Activated effector memory CD4-positive, alpha-beta T cell treated with anti-CD3 and anti-CD28 coated beads, Interleukin-2, amount 50 U/mL, for 16 hours (primary cell): ENCODE results near the gene PCDHB14.
A peak's percentile ranks its signal among the peaks of the same experiment; 100 is the strongest.
"Not testable (repeated sequence)": the region's sequence is repeated elsewhere in the genome, so short reads cannot be mapped to it uniquely, and the experiment has no call there.

Source experiments
- DNase-seq: peaks from one replicate; pipeline ENCODE4 v3.0.0-alpha.2; 2020

The PCDHB14 gene

DNA sequence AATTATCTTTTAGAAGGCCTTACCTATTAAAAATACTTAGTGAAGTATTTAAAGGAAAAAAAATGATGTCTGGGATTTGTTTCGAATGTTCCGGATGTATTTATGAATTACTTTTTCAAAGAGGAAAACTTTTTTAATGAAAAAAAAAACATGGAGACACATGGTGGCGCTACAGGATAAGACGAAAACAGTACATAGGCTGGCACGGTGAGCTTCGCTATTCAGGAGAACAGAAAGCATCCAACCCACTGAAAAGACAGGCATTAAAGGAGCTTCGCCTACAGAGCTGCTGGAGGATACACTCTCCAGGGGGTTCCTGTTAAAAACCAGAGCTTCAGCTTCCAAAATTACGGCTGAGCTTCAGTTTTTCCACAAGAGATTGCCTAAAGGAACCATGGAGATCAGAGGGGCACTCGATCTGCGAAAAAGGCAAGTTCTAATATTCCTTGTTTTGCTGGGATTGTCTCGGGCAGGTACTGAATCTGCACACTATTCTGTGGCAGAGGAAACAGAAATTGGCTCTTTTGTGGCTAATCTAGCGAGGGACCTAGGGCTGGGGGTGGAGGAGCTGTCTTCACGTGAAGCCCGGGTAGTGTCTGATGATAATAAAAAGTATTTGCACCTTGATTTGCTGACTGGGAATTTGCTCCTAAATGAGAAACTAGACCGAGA is at the start of gene PCDHB14:
PCDHB14 (plus strand) TSS at position 232 of the 672 bp plus-strand sequence; CDS start at position 395, 163 bp downstream.
- no peak for DNase-seq

DNA sequence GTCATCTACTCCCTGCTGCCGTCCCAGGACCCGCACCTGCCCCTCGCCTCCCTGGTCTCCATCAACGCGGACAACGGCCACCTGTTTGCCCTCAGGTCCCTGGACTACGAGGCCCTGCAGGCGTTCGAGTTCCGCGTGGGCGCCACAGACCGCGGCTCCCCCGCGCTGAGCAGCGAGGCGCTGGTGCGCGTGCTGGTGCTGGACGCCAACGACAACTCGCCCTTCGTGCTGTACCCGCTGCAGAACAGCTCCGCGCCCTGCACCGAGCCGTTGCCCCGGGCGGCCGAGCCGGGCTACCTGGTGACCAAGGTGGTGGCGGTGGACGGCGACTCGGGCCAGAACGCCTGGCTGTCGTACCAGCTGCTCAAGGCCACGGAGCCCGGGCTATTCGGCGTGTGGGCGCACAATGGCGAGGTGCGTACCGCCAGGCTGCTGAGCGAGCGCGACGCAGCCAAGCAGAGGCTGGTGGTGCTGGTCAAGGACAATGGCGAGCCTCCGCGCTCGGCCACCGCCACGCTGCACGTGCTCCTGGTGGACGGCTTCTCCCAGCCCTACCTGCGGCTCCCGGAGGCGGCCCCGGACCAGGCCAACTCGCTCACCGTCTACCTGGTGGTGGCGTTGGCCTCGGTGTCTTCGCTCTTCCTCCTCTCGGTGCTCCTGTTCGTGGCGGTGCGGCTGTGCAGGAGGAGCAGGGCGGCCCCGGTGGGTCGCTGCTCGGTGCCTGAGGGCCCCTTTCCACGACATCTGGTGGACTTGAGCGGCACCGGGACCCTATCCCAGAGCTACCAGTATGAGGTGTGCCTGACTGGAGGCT is 48.6 kb upstream of the PCDHB14 start:
- DNase-seq = not testable (repeated sequence)

DNA sequence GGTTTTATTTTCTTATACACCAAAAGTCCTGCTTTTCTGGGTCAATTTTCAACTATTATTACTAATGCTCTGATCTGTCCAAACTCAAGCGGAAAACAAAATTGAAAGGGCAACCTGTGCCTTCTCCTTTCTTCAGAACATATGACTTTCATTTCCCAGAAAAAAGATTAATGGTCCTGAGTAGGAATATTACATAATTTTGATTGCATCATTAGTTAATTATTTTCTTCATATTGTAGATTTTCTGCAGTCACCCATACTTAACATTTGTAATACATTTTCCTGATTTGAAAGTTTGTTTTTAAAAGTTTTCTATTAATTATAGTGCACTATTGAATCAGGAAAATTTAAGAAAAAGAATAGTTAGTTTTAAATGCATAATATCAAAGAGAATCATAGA is 47.2 kb upstream of the PCDHB14 start:
- DNase-seq = no peak

DNA sequence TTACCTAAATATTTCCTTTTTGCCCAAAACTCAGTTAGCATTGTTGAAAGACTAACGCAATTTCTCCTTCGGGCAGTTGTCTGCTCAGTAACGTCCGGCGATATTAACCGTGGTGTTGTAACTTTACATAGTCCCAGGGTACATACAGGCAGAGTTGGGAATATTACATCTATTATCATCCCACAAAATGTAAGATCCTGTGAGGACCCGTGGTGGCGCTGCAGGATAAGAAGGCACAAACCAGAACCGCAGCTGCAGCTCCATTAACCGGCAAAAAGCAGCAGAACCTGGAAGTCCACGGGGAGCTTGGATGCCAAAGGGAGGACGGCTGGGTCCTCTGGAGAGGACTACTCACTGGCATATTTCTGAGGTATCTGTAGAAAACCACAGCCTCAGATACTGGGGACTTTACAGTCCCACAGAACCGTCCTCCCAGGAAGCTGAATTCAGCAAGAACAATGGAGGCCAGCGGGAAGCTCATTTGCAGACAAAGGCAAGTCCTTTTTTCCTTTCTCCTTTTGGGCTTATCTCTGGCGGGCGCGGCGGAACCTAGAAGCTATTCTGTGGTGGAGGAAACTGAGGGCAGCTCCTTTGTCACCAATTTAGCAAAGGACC is 45.5 kb upstream of the PCDHB14 start, which contains the start of gene PCDHB8:
PCDHB8 (plus strand) TSS at position 214 of the 615 bp plus-strand sequence; CDS start at position 459, 245 bp downstream.
- DNase-seq = not testable (repeated sequence)

DNA sequence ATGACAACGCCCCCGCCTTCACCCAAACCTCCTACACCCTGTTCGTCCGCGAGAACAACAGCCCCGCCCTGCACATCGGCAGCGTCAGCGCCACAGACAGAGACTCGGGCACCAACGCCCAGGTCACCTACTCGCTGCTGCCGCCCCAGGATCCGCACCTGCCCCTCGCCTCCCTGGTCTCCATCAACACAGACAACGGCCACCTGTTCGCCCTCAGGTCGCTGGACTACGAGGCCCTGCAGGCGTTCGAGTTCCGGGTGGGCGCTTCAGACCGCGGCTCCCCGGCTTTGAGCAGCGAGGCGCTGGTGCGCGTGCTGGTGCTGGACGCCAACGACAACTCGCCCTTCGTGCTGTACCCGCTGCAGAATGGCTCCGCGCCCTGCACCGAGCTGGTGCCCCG is 43.8 kb upstream of the PCDHB14 start:
- DNase-seq = not testable (repeated sequence)

DNA sequence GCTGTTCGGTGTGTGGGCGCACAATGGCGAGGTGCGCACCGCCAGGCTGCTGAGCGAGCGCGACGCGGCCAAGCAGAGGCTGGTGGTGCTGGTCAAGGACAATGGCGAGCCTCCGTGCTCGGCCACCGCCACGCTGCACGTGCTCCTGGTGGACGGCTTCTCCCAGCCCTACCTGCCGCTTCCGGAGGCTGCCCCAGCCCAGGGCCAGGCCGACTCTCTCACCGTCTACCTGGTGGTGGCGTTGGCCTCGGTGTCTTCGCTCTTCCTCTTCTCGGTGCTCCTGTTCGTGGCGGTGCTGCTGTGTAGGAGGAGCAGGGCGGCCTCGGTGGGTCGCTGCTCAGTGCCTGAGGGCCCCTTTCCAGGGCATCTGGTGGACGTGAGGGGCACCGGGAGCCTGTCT is 43.3 kb upstream of the PCDHB14 start:
- DNase-seq = not testable (repeated sequence)

DNA sequence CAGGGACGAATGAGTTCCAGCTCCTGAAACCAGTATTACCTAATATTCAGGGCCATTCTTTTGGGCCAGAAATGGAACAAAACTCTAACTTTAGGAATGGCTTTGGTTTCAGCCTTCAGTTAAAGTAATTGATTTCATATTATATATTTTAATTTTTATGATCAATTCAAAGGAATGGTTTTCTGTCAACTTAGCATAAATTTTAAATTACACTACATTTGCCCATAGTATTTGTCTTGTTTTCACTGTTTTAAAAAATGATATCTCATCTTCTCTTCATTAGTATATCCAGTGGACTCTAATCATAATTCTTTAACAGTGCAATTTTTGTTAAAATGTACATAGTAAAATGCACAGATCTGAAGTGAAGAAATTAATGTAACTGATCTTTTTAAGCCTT is 42.8 kb upstream of the PCDHB14 start:
- DNase-seq = no peak

DNA sequence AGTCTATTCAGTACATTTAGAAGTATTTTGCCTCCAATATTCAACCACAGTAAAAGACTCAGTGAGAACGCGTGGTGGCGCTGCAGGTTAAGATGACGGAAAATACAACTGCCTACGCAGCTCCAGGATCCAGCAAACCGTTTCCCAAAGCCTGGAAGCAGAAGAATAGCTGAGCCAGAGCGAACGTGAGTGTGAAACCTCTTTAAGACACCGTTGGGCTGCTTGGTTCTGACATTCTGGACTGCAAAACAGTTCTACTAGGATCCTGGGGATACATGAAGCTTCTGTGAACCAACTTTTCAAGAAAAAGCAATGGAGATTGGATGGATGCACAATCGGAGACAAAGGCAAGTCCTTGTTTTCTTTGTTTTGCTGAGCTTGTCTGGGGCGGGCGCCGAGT is 40.9 kb upstream of the PCDHB14 start, which contains the start of gene PCDHB16:
PCDHB16 (plus strand) TSS at position 140 of the 400 bp plus-strand sequence; CDS start at position 313, 173 bp downstream.
- no peak for DNase-seq

DNA sequence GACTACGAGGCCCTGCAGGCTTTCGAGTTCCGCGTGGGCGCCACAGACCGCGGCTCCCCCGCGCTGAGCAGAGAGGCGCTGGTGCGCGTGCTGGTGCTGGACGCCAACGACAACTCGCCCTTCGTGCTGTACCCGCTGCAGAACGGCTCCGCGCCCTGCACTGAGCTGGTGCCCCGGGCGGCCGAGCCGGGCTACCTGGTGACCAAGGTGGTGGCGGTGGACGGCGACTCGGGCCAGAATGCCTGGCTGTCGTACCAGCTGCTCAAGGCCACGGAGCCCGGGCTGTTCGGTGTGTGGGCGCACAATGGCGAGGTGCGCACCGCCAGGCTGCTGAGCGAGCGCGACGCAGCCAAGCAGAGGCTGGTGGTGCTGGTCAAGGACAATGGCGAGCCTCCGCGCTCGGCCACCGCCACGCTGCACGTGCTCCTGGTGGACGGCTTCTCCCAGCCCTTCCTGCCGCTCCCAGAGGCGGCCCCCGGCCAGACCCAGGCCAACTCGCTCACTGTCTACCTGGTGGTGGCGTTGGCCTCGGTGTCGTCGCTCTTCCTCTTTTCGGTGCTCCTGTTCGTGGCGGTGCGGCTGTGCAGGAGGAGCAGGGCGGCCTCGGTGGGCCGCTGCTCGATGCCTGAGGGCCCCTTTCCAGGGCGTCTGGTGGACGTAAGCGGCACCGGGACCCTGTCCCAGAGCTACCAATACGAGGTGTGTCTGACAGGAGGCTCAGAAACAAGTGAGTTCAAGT is 38.9 kb upstream of the PCDHB14 start:
- DNase-seq = not testable (repeated sequence)

DNA sequence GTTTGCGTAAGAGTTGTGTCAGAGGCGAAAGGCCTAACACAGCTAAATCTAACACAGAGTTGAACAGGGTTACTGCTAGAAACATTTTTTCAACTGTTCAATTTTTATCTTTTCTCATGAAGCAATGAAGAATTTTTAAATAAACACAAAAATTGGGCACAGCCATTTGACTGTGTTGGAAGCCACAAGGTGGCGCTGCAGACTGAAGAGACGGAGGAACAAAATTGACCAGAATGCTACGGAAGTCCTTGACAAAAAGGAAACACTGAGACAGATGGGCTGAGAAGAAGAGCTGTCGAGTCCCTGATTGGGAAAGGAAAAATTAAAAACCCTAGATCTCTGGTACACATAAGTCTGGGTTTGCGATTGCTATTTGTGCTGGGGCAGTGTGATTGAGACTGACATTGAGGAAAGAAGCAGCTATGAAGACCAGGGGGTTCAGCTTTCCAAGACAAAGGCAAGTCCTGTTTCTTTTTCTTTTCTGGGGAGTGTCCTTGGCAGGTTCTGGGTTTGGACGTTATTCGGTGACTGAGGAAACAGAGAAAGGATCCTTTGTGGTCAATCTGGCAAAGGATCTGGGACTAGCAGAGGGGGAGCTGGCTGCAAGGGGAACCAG is 36.1 kb upstream of the PCDHB14 start, which contains the start of gene PCDHB9:
PCDHB9 (plus strand) TSS at position 265 of the 616 bp plus-strand sequence; CDS start at position 423, 158 bp downstream.
- peak; percentile 77 for DNase-seq

DNA sequence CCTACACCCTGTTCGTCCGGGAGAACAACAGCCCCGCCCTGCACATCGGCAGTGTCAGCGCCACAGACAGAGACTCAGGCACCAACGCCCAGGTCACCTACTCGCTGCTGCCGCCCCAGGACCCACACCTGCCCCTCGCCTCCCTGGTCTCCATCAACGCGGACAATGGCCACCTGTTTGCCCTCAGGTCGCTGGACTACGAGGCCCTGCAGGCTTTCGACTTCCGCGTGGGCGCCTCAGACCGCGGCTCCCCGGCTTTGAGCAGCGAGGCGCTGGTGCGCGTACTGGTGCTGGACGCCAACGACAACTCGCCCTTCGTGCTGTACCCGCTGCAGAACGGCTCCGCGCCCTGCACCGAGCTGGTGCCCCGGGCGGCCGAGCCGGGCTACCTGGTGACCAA is 34.5 kb upstream of the PCDHB14 start:
- not testable (repeated sequence) for DNase-seq

DNA sequence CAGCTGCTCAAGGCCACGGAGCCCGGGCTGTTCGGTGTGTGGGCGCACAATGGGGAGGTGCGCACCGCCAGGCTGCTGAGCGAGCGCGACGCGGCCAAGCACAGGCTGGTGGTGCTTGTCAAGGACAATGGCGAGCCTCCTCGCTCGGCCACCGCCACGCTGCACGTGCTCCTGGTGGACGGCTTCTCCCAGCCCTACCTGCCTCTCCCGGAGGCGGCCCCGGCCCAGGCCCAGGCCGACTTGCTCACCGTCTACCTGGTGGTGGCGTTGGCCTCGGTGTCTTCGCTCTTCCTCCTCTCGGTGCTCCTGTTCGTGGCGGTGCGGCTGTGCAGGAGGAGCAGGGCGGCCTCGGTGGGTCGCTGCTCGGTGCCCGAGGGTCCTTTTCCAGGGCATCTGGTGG is 34.0 kb upstream of the PCDHB14 start:
- not testable (repeated sequence) for DNase-seq

DNA sequence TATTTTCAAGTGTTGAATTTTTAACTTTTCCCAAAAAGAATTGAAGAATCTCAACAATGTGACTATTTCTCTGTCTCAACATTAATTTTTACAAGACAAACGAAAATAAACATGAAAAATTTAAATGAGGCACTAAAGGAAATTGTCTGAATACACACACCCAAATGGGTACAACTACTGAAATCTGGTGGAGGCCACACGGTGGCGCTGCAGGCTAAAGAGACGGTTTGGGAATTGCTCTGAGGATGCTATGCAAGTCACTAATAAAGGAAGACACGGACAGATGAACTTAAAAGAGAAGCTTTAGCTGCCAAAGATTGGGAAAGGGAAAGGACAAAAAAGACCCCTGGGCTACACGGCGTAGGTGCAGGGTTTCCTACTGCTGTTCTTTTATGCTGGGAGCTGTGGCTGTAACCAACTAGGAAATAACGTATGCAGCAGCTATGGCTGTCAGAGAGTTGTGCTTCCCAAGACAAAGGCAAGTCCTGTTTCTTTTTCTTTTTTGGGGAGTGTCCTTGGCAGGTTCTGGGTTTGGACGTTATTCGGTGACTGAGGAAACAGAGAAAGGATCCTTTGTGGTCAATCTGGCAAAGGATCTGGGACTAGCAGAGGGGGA is 30.9 kb upstream of the PCDHB14 start, which contains the start of gene PCDHB10:
PCDHB10 (plus strand) TSS at position 244 of the 616 bp plus-strand sequence; CDS start at position 444, 200 bp downstream.
- DNase-seq = peak; percentile 72

DNA sequence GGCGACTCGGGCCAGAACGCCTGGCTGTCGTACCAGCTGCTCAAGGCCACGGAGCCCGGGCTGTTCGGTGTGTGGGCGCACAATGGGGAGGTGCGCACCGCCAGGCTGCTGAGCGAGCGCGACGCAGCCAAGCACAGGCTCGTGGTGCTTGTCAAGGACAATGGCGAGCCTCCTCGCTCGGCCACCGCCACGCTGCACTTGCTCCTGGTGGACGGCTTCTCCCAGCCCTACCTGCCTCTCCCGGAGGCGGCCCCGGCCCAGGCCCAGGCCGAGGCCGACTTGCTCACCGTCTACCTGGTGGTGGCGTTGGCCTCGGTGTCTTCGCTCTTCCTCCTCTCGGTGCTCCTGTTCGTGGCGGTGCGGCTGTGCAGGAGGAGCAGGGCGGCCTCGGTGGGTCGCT is 28.8 kb upstream of the PCDHB14 start:
- not testable (repeated sequence) for DNase-seq

DNA sequence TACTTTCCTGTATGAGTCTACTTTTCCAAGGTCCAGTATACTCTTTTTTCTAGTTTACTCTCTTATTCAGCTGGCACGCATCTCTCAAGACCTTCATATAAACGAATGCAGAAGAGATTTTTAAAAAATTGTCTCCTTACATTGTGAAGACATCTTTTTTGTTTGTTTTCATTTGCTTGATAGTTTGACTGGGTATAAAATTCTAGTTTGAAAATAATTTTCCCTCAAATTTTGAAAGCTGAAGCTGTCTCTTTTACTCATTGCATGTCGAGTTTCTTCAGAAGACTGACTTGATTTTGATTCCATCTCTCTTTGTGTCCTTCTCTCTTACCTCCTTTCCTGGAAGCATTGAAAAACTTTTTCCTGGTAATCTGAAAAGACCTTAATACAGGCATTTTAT is 26.8 kb upstream of the PCDHB14 start:
- no peak for DNase-seq

DNA sequence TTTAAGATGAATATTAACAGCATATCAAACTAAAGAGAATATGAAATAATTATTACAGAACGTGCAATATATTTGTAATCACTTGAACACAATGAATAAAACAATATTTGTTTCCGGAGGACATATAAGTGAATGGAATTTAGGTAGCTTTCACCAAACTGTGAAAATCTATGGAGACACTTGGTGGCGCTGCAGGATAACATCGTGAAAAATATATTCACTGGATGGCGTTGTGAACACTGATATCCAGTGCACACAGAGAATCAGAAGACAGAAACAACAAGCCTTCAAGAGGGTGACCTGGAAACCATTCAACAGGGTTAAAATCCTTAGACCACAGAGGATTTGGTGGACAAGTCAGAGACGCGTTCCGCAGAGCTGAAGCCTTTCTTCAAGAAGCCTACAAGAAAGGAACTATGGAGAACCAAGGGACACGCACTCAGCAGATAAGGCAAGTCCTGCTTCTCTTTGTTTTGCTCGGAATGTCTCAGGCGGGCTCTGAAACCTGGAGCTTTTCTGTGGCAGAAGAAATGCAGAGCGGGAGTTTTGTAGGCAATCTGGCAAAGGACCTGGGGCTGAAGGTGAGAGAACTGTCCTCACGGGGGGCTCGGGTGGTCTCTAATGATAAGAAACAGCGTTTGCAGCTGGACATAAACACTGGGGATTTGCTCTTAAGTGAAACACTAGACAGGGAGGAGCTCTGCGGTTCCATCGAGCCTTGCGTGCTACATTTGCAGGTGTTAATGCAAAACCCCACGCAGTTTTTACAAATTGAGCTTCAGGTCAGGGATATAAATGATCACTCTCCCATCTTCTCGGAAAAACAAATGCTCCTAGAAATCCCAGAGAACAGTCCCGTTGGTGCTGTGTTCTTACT is 23.5 kb upstream of the PCDHB14 start, which contains the start of gene PCDHB11:
PCDHB11 (plus strand) TSS at position 269 of the 877 bp plus-strand sequence; CDS start at position 417, 148 bp downstream.
- DNase-seq = no peak

DNA sequence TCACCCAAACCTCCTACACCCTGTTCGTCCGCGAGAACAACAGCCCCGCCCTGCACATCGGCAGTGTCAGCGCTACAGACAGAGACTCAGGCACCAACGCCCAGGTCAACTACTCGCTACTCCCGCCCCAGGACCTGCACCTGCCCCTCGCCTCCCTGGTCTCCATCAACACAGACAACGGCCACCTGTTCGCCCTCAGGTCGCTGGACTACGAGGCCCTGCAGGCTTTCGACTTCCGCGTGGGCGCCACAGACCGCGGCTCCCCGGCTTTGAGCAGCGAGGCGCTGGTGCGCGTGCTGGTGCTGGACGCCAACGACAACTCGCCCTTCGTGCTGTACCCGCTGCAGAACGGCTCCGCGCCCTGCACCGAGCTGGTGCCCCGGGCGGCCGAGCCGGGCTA is 22.0 kb upstream of the PCDHB14 start:
- not testable (repeated sequence) for DNase-seq

DNA sequence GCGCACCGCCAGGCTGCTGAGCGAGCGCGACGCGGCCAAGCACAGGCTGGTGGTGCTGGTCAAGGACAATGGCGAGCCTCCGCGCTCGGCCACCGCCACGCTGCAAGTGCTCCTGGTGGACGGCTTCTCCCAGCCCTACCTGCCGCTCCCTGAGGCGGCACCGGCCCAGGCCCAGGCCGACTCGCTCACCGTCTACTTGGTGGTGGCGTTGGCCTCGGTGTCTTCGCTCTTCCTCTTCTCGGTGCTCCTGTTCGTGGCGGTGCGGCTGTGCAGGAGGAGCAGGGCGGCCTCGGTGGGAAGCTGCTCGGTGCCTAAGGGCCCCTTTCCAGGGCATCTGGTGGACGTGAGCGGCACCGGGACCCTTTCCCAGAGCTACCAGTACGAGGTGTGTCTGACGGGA is 21.5 kb upstream of the PCDHB14 start:
- not testable (repeated sequence) for DNase-seq

DNA sequence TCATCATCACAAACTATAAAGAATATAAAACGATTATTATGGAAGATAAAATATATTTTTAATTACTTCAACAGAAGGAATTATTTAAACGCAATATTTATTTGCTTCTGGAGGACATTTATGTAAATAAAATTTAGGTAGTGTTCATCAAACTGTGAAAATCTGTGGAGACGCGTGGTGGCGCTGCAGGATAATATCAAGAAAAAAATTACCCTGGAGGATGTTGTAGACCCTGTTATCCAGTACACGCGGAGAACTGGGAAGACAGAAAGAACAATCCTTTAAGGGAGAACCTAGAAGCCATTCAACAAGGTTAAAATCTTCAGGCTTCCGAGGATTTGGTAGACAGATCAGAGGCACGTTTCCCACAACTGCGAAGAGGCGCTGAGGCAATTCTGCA is 14.7 kb upstream of the PCDHB14 start, which contains the start of gene PCDHB12:
PCDHB12 (plus strand) TSS at position 242 of the 400 bp plus-strand sequence. CDS start 189 bp downstream, outside the sequence.
- no peak for DNase-seq

DNA sequence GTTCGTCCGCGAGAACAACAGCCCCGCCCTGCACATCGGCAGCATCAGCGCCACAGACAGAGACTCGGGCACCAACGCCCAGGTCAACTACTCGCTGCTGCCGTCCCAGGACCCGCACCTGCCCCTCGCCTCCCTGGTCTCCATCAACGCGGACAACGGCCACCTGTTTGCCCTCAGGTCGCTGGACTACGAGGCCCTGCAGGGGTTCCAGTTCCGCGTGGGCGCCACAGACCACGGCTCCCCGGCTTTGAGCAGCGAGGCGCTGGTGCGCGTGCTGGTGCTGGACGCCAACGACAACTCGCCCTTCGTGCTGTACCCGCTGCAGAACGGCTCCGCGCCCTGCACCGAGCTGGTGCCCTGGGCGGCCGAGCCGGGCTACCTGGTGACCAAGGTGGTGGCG is 12.9 kb upstream of the PCDHB14 start:
- not testable (repeated sequence) for DNase-seq
